Transverse colon (tissue), 4 donors: ENCODE results near the gene HMCN2. TPM values are rescaled to one million over a fixed set of nuclear protein-coding genes. Genes with fewer than 3 reads are reported as not detected.

Experiments
- DNase-seq: peaks from one replicate; pipeline ENCODE4 v3.0.0-alpha.2; 2019
- H3K27ac ChIP-seq, 4 donors: fragments of 200-600 bp; sonication (generic); 2 replicates each; pipeline ENCODE4 v1.5.1; 2016 to 2018; ENCODE audit warnings: inconsistent platforms in 4 of 4
- H3K27me3 ChIP-seq: fragments of 200-600 bp; sonication (generic); 2 replicates; pipeline ENCODE4 v1.5.1; 2017; ENCODE audit warnings: inconsistent platforms
- H3K36me3 ChIP-seq, 4 donors: fragments of 200-600 bp; sonication (generic); 2 replicates each; pipeline ENCODE4 v1.5.1; 2017 to 2019; ENCODE audit warnings: inconsistent platforms in 4 of 4
- H3K4me1 ChIP-seq, 4 donors: fragments of 200-600 bp; sonication (generic); 2 replicates each; pipeline ENCODE4 v1.5.1; 2017 to 2020; ENCODE audit warnings: inconsistent platforms in 4 of 4
- H3K4me3 ChIP-seq, 4 donors: fragments of 200-600 bp; sonication (generic); 1 replicate in 1 of 4; 2 replicates in 3 of 4; pipeline versions ENCODE4 v1.5.1 to v1.6.1; 2017 to 2019; ENCODE audit warnings: inconsistent platforms in 4 of 4
- H3K9me3 ChIP-seq, 2 donors: fragments of 200-600 bp; sonication (generic); 2 replicates each; pipeline ENCODE4 v1.5.1; 2017 to 2019; ENCODE audit warnings: inconsistent platforms in 2 of 2
- EP300 ChIP-seq: sonication (generic); formaldehyde crosslinking; IDR thresholded peaks from one replicate; pipeline ENCODE4 v1.6.1; 2017; ENCODE audit warnings: antibody characterized with exemption, low read depth
- POLR2A ChIP-seq: fragments of 450-650 bp; IDR thresholded peaks from one replicate; pipeline ENCODE4 v1.6.1; 2016; ENCODE audit warnings: antibody characterized with exemption, mild to moderate bottlenecking, moderate library complexity
- POLR2AphosphoS5 ChIP-seq, 3 donors: sonication (generic); formaldehyde crosslinking; IDR thresholded peaks; one replicate each; pipeline ENCODE4 v1.6.1; 2016; ENCODE audit warnings: antibody characterized with exemption in 3 of 3
- WGBS, 2 donors: methylation state at CpG; one replicate each; pipeline ENCODE4 v1.1.5; 2018; ENCODE audit warnings: low coverage in 1 of 2; 5-methylcytosine and 5-hydroxymethylcytosine counted together
- in situ Hi-C, 4 donors: fragments of 200-750 bp; cut with MboI; loops; one replicate each; pipeline versions ENCODE4 v1.15.0 to v1.15.1; 2017; ENCODE audit warnings: low sequenced_read_pairs in 3 of 4, low pct_ligation_motif_present in 1 of 4, low pct_unique_long_range_greater_than_20kb in 1 of 4
- intact Hi-C: fragments of 100-400 bp; cut with DNase I; formaldehyde crosslinking; loops from one replicate; pipeline ENCODE4 v1.15.1; 2023; ENCODE audit warnings: low total_unique reads
- total RNA-seq, 4 donors: library from RNA; depleted of rRNA; stranded (reverse); fragments of >200 nt; gene quantifications; one replicate each; pipeline ENCODE4 v1.1.0, GENCODE V29; 2016
- TF ChIP-seq, protein P1 (sequence below), 5 experiments: fragments of 200-600 bp in 3 of 5; fragments of 450-650 bp in 2 of 5; sonication (generic) in 3 of 5; IDR thresholded peaks; 1 replicate in 2 of 5; 2 replicates in 3 of 5; pipeline ENCODE4 v1.5.1; 2016 to 2017; ENCODE audit warnings: antibody characterized with exemption in 5 of 5, inconsistent platforms in 3 of 5, mild to moderate bottlenecking in 2 of 5, moderate library complexity in 1 of 5

The HMCN2 gene
- total RNA-seq, 4 donors from 2014 or later = 7.8 to 40.0 (median 15.2) TPM

DNA sequence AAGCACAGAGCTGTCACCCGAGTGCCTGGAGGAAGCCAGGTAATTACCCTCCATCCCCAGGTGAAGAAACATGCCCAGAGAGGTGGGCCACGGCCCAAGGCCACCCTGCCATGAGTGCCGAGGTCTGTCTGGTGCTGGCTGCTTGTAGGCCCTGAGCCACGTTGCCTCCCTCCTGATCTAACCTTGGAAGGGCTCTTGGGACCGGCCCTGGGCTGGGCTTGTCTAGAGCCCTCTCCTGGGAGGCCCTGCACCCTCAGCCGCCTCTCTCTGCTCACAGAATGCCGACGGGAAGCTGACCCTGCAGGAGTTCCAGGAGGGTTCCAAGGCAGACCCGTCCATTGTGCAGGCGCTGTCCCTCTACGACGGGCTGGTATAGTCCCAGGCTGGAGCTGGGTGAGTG is 39.4 kb upstream of the HMCN2 start:
- Histone ChIP-seq H3K27me3 (no peaks in the 10 kb centered on the region), H3K9me3 (peaks cover 5% of the 10 kb centered on the region in 2 donors), H3K4me3 (no peak overlapping the region), H3K4me1 (no peaks in the 10 kb centered on the region), H3K36me3 (no peaks in the 10 kb centered on the region), H3K27ac (no peak overlapping the region)
- 94% methylated on average over 12 of the region's 12 CpGs; no CpG with 5 or more reads in 1 of the 2 donors for WGBS, 2 donors
- in situ Hi-C loops (loop anchor here in 3 of 4 donors (5.0 to 25.0 kb wide), 3 partner anchors 114 to 339 kb away; no protein-coding TSS in a partner anchor), intact Hi-C loops (no loop called here)
- TF ChIP-seq, protein P1, sequence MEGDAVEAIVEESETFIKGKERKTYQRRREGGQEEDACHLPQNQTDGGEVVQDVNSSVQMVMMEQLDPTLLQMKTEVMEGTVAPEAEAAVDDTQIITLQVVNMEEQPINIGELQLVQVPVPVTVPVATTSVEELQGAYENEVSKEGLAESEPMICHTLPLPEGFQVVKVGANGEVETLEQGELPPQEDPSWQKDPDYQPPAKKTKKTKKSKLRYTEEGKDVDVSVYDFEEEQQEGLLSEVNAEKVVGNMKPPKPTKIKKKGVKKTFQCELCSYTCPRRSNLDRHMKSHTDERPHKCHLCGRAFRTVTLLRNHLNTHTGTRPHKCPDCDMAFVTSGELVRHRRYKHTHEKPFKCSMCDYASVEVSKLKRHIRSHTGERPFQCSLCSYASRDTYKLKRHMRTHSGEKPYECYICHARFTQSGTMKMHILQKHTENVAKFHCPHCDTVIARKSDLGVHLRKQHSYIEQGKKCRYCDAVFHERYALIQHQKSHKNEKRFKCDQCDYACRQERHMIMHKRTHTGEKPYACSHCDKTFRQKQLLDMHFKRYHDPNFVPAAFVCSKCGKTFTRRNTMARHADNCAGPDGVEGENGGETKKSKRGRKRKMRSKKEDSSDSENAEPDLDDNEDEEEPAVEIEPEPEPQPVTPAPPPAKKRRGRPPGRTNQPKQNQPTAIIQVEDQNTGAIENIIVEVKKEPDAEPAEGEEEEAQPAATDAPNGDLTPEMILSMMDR (IDR thresholded peaks at IDR 0.05) = no peak
- no peak for TF ChIP-seq POLR2A
- no peak for TF ChIP-seq EP300
- TF ChIP-seq POLR2AphosphoS5 (IDR thresholded peaks at IDR 0.05) = no peak
- no peak for DNase-seq

- 88 to 100% methylated on average over 1 to 3 of the region's 3 CpGs for WGBS, 2 donors
- in situ Hi-C loops (loop anchor here in 3 of 4 donors (5.0 to 25.0 kb wide), 3 partner anchors 116 to 341 kb away; no protein-coding TSS in a partner anchor), intact Hi-C loops (no loop called here)
- Histone ChIP-seq H3K4me3 (no peak overlapping the region), H3K4me1 (no peaks in the 10 kb centered on the region), H3K27me3 (no peaks in the 10 kb centered on the region), H3K9me3 (peaks cover 5% of the 10 kb centered on the region in 2 donors), H3K36me3 (no peaks in the 10 kb centered on the region), H3K27ac (no peak overlapping the region)
- no peak for DNase-seq
- TF ChIP-seq POLR2A = no peak
- TF ChIP-seq POLR2AphosphoS5 (IDR thresholded peaks at IDR 0.05) = no peak
- TF ChIP-seq, protein P1 (IDR thresholded peaks at IDR 0.05) = no peak
- no peak for TF ChIP-seq EP300
Measured at GRCh38 chr9:130227833-130228232, 37.7 kb upstream of the HMCN2 start.

DNA sequence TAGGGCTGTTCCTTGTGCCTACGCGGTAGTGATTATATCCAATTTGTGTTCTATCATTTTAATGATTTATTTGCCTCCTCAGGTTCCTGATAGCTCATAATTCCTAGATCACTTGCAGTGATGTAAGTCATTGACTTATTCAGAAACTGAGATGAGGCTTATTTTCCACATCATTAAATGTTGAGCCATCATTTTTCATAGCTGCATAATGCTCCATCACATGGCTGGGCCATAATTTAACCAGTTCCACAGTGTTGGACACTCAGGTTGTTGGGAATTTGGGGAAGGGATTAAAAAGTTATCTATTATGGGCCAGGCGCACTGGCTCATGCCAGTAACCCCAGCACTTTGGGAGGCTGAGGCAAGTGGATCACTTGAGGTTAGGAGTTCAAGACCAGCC is 35.8 kb upstream of the HMCN2 start:
- Histone ChIP-seq H3K9me3 (peaks cover 5% of the 10 kb centered on the region in 2 donors), H3K27ac (no peak overlapping the region), H3K36me3 (no peaks in the 10 kb centered on the region), H3K4me3 (no peak overlapping the region), H3K27me3 (no peaks in the 10 kb centered on the region), H3K4me1 (no peaks in the 10 kb centered on the region)
- TF ChIP-seq POLR2AphosphoS5 (IDR thresholded peaks at IDR 0.05) (no peak), EP300 (no peak), POLR2A (no peak)
- TF ChIP-seq, protein P1 (IDR thresholded peaks at IDR 0.05) = no peak
- intact Hi-C loops = loop anchor here (5.0 to 10.0 kb wide), 2 partner anchors 122 to 345 kb away; no protein-coding TSS in a partner anchor
- in situ Hi-C loops = loop anchor here (5.0 to 25.0 kb wide), 4 partner anchors 115 to 342 kb away; no protein-coding TSS in a partner anchor
- DNase-seq = no peak
- 67% methylated on average over 3 of the region's 3 CpGs for WGBS, 2 donors

DNA sequence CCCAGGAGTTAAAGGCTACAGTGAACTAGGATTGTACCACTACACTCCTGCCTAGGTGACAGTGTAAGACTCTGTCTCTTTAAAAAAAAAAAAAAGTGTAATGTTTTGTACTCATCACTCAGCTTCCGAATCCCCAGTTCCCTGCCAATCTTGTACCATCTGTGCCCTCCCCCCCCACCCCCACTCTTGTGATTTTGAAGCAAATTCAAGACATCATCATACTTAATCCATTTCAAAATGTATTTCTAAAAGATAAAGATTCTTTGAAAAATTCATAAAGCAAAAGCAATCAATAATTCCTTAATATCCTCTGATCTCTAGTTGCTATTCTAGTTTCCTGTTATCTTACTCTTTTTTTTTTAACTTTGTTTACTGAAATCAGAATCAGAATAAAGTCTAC is 34.9 kb upstream of the HMCN2 start:
- no peaks in the 10 kb centered on the region for H3K27me3 ChIP-seq
- H3K4me3 ChIP-seq = no peak overlapping the region
- in situ Hi-C loops = loop anchor here (10.0 to 25.0 kb wide), 3 partner anchors 116 to 343 kb away; no protein-coding TSS in a partner anchor
- H3K4me1 ChIP-seq = peaks cover under 1 to 2% (median 1%) of the 10 kb centered on the region in 4 donors
- peaks cover 5% of the 10 kb centered on the region in 2 donors for H3K9me3 ChIP-seq
- DNase-seq = no peak
- no peak overlapping the region for H3K27ac ChIP-seq
- no peak for TF ChIP-seq POLR2A
- intact Hi-C loops = loop anchor here (5.0 to 10.0 kb wide), 2 partner anchors 123 to 346 kb away; no protein-coding TSS in a partner anchor
- 33 to 41% methylated on average over 1 of the region's 1 CpG for WGBS, 2 donors
- H3K36me3 ChIP-seq = no peaks in the 10 kb centered on the region
